Inflammatory macrophage treated with lipopolysaccharide for 1 hour (primary cell): Measurements from ENCODE around the gene C20orf144.
"Not testable (repeated sequence)": the region's sequence is repeated elsewhere in the genome, so short reads cannot be mapped to it uniquely, and the experiment has no call there.

ENCODE experiments used
- DNase-seq, 2 donors: peaks; one replicate each; pipeline ENCODE4 v3.0.0-alpha.2; 2020 to 2022

The C20orf144 gene

DNA sequence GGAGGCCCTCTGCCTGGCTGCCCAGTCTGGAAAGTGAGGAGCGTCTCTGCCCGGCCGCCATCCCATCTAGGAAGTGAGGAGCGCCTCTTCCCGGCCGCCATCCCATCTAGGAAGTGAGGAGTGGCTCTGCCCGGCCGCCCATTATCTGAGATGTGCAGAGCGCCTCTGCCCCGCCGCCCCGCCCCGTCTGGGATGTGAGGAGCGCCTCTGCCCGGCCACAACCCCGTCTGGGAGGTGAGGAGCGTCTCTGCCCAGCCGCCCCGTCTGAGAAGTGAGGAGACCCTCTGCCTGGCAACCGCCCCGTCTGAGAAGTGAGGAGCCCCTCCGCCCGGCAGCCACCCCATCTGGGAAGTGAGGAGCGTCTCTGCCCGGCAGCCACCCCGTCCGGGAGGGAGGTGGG lies 36.8 kb downstream of the C20orf144 start:
- not testable (repeated sequence) for DNase-seq

DNA sequence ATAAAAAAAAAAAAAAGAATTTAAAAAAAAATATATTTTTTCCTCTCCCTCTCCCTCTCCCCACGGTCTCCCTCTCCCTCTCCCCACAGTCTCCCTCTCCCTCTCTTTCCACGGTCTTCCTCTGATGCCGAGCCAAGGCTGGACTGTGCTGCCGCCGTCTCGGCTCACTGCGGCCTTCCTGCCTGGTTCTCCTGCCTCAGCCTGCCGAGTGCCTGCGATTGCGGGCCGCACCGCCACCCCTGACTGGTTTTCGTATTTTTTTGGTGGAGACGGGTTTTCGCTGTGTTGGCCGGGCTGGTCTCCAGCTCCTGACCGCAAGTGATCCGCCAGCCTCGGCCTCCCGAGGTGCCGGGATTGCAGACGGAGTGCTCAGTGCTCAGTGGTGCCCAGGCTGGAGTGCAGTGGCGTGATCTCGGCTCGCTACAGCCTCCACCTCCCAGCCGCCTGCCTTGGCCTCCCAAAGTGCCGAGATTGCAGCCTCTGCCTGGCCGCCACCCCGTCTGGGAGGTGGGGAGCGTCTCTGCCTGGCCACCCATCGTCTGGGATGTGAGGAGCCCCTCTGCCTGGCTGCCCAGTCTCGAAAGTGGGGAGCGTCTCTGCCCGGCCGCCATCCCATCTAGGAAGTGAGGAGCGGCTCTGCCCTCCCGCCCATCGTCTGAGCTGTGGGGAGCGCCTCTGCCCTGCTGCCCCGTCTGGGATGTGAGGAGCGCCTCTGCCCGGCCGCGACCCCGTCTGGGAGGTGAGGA lies 38.7 kb downstream of the C20orf144 start:
- DNase-seq: not testable (repeated sequence)

DNA sequence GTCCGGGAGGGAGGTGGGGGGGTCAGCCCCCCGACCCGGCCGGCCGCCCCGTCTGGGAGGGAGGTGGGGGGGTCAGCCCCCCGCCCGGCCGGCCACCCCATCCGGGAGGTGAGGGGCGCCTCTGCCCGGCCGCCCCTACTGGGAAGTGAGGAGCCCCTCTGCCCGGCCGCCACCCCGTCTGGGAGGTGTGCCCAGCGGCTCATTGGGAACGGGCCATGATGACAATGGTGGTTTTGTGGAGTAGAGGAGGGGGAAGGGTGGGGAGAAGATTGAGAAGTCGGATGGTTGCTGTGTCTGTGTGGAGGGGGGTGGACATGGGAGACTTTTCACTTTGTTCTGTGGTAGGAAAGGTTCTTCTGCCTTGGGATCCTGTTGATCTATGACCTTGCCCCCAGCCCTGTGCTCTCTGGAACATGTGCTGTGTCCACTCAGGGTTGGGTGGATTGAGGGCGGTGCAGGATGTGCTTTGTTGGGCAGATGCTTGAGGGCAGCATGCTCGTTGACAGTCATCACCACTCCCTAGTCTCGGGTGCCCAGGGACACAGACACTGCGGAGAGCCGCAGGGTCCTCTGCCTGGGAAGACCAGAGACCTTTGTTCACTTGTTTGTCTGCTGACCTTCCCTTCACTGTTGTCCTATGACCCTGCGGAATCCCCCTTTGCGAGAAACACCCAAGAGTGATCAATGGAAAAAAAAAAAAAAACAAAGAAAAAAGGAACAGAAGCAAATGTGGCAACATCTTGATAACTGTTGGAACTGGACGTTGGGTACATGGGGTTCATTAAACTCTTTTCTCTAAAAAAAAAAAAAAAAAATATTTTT lies 39.7 kb downstream of the C20orf144 start:
- no peak for DNase-seq

DNA sequence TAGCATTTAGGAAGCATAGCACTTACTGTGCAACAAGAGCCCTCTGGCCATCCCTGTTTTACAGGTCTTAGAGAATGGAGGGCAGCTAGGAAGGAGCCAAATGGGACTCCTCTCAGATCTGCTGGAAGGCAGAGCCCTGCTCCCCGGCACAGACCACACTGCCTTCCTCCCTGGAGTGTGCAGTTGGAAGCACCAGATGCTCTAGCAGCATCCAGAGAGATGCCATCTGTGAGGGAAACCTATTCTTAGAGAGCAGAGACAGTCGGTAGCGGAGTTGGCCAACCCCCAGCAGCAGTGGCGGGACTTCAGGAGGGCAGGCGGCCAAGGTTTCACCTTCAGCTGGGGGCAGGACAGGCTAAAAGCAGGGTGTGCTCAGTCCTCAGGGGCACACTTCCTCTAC lies 40.7 kb downstream of the C20orf144 start:
- no peak for DNase-seq

DNA sequence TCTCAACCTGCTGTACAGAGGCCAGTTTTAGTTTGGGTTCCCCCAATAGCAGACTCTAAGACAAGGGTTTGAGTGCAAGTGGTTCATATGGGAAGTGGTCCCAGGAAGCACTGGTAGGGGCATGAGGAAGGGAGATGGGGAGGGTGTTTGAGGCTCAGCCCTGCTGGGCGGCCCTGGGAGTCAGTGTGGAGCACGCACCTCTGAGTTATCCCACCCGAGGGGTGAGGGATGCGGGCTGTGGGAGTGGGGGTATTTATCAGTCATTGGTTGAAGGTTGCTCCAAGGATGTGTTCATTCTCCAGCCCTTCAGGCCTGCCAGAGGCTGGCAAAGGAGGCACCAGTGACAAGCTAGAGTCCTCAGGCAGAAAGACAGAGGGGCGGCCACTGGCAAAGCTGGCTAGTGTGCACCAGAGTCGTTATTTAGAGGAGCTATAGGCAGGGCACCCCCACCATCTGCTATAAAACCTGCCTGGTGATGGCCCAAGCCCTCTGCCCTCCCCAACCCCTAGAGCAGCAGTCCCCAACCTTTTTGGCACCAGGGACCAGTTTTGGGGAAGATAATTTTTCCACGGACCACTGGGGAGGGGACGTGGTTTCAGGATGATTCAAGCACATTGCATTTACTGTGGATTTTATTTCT lies 41.5 kb downstream of the C20orf144 start:
- DNase-seq: no peak

DNA sequence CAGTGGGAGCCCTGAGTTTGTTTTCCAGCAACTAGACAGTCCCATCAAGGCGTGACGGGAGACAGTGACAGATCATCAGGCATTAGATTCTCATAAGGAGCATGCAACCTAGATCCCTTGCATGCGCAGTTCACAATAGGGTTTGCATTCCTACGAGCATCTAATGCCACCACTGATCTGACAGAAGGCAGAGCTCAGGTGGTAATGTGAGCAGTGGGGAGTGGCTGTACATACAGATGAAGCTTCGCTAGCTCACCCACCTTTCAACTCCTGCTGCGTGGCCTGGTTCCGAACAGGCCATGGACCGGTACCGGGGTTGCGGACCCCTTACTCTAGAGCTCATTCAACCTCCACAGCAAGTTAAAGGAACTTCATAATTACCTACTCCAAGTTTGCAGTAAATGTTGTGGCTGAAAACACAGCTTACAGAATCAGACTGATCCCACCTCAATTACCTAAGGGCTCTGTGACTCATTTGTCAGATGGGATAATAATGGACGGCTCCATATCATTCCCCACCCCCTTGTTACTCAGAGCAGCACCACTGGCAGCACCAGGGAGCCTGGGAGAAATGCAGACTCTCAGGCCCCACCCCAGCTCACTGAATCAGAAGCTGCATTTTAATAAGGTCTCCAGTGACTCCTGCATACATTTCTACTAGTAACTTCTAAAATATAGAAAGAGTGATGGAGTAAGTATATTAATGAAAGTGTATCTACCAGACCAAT lies 42.2 kb downstream of the C20orf144 start:
- no peak for DNase-seq

DNA sequence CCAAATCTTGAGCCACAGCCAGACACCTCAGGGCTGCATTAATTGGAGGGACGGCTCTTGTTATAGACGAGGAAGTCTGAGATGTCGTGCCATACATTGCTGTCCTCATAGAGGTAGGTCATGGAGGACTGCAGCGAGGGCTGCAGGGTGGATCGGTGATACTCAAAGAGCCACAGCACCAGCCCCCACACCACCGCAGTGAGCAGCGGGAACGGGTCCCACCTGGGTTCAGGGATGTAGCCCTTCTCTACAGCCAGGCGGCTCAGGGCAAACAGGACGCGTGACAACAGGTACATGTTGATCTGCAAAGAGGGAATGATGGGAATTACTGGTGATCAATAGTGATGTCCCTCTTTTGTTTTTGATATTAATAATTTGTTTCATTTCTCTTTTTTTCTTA lies 45.5 kb downstream of the C20orf144 start:
- no peak for DNase-seq

DNA sequence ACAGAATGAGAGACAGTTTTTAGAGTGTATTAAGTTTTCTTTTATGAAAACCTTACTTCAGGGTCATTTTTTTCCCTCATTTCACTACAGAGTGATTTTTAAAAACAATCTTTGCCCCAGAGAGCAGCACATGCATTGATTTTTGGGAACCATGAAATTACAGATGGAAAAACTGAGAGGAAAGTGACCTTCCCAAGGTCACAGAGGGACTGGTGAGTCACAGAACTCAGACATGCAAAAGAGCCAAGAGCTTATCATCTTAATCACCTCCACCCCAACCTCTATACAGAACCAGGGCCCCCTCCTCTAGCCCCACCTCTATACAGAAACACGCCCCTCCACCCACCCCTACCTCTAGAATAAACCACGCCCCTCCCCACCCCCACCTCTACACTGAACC lies 47.3 kb downstream of the C20orf144 start:
- no peak for DNase-seq

DNA sequence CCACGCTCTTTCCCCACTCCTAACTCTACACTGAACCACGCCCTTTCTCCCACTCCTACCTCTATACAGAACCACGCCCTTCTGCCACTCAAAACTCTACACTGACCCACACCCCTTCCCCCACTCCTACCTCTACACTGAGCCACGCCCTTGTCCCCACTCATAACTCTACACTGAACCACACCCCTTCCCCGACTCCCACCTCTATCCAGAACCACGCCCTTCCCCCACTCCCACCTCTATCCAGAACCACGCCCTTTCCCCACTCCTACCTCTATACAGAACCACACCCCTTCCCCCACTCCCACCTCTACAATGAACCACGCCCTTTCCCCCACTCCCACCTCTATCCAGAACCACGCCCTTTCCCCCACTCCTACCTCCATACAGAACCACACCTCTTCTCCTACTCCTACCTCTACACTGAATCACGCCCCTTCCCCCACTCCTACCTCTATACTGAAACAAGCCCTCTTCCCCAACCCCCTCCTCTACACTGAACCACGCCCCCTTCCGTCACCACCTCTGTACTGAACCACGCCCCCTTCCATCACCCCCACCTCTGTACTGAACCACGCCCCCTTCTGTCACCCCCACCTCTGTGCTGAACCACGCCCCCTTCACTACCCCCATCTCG lies 47.9 kb downstream of the C20orf144 start:
- DNase-seq: no peak

DNA sequence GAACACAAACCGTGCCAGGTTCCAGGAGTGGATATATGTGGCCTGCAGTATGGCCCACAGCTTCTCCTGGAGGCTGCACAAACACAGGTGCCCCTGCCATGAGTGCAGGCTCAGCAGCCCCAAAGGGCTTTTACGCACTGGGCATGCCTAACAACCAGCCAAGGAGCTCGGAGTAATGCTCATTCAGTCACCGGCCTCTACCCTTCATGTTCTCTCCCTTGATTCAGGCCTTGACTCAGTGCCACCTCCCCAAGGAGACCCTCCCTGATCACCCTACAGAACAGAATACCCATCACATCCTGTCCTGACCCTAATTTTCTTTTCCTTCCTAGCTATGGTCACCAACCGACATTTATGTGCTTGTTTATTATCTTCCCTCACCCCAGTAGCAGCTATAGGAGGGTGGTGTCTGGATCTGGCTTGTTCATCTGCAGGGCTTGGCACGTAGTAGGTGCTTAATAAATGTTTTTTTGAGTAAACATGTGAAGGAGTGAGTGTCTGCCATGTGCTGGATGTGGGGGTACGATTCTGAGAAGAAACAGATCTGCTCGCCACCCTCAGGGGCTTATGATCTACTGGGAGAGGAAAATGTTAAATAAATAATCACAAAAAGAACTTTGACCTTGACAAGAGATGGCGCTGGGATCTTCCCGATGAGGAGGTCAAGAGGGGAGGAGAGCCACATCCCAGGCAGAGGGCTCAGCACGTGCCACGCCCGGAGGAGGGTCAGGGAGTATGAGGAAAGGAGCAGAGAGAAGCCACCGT lies 48.7 kb downstream of the C20orf144 start:
- no peak for DNase-seq

DNA sequence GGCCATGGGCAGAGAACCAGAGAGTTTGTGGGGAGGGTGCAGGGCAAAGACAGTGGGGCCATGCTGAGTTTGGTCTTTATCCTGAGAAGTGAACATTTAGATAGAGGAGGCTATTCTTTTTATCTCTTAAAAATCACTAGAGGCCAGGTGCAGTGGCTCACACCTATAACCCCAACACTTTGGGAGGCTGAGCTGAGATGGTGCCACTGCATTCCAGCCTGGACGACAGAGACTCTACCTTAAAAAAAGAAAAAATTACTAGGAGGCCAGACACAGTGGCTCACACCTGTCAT lies 49.3 kb downstream of the C20orf144 start:
- no peak for DNase-seq
